Right hindlimb (tissue), 1 donor: ENCODE data around the gene DUSP23.
A peak's percentile ranks its signal among the peaks of the same experiment; 100 is the strongest.

Experiments used
- DNase-seq: peaks from one replicate; pipeline ENCODE4 v3.0.0-alpha.2; 2018

The DUSP23 gene

DNA sequence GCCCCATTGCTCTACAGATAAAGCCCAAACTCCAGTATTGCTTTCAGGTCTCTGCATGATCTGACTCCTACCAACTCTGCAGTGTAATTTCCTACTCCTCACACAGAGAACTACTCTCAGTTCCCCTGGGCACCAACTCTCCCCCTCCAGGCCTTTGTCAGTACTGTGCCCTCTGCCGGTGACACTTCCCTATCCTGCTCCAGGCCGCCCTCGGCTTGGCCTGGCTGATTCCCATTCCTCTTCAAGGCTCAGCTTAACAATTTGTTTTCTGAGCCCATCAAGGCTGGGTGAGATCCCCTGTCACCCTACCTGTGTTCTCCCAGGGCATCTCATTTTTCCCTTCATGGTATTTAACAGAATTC is 48.5 kb downstream of the DUSP23 start:
- no peak for DNase-seq

DNA sequence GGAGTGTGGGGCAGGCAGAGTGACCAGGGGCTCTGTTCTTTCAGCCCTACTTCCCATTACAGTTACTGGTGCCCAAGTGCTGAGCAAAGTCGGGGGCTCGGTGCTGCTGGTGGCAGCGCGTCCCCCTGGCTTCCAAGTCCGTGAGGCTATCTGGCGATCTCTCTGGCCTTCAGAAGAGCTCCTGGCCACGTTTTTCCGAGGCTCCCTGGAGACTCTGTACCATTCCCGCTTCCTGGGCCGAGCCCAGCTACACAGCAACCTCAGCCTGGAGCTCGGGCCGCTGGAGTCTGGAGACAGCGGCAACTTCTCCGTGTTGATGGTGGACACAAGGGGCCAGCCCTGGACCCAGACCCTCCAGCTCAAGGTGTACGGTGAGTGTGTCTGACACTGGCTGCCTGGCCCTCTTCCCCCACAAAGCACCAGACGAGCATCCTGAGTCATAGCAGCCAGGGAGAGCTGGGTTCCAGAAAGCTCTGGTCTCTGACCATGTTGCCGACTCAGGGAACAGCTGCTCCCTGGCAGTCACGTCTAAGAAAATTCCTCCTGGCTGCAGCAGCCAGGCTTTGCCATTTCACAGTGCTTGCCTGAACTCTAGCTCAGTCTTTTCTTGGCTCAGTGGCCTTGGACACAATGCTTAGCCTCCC is 49.2 kb downstream of the DUSP23 start:
- peak; percentile 39 for DNase-seq

DNA sequence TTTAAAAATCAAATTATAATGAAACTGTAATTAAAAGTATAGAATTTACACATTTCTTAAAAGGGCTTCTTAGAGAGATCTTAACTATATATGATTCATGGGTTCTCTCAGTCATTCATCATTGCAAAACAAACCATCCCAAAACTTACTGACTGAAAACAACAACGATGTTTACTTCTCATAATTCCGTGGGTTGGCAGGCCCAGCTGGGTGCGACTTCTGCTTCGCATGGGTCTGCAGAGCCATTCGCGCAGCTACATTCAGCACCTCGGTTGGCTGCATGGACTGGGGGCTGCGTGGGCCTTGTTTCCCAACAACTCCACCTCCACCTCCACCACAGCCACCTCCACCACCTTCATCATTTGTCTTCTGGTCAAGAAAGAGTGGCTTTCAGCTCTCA is 50.0 kb downstream of the DUSP23 start:
- no peak for DNase-seq

DNA sequence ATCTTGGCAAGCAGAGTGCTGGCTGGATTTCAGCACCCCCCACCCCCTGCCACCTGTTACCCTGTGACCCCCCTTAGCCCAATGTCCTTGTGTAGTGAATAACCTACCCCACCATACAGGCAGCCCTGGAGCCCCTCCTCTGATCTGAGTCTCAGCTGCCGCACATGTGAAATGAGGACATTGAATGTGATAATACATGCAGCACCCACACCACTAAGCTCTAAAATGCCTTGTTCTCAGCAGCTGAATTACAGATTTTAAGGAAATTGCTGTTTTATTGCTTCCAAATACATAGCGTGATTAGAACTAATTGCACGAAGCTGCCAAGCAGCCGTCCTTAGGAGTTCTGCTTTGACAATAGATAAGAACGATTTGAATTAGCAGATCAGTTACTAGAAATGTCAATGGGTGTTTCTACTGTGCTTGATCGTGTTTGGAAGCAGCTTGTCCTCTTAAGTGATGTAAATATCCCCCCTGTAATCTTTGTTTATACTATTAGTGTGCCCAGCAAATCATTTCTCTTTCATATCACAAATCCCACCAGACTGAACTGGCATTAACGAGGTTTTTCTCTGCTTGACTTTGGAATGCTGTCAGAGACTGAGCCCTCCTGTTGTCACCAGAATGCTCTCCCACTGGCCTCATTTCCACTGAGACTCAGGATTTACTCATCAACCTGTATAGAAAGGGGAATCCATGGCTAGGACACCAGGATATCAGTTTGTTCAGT is 50.8 kb downstream of the DUSP23 start:
- peak; percentile 32 for DNase-seq
